H1 (cell line): Measurements from ENCODE around the gene EMC10. TPM values are rescaled to one million over a fixed set of nuclear protein-coding genes. Genes with fewer than 3 reads are reported as not detected.

Experiments used
- CHD7 ChIP-seq: fragments of 300-600 bp; sonication (generic); IDR thresholded peaks from 2 replicates; pipeline ENCODE4 v1.7.1; 2012; ENCODE audit warnings: low read length, moderate library complexity, mild to moderate bottlenecking, inconsistent platforms; ENCODE audit not compliant: insufficient replicate concordance
- polyA plus RNA-seq, 7 experiments: library from polyadenylated mRNA; depleted of rRNA in 3 of 7; stranded (reverse) in 5 of 7; unstranded in 2 of 7; fragments of >200 nt in 5 of 7; fragments of 200-250 nt in 2 of 7; gene quantifications; 1 replicate in 5 of 7; 2 replicates in 1 of 7; 4 replicates in 1 of 7; pipeline versions ENCODE4 v1.2.1 to v1.2.3, GENCODE V29; 2011 to 2013; ENCODE audit warnings: missing spikeins in 2 of 7, mixed read lengths in 2 of 7
- total RNA-seq: library from RNA; stranded (reverse); fragmentation: NEBNext Ultra II Directional; extraction: Animal tissue kit (Norgen Biotek cat#: 25700); gene quantifications from 2 replicates; pipeline ENCODE4 v1.2.1, GENCODE V29; 2021

EMC10 gene
- total and polyA plus RNA-seq, 2 of the 8 experiments (the other 6 are each of a cell fraction or from before 2014, with no cell fraction given) = 77.6 to 103 TPM

- TF ChIP-seq CHD7 = no peak
Measured at GRCh38 chr19:50482271-50482855, 6.1 kb downstream of the EMC10 start (continued).
